Measurements from ENCODE around the gene PRMT7.

DNA sequence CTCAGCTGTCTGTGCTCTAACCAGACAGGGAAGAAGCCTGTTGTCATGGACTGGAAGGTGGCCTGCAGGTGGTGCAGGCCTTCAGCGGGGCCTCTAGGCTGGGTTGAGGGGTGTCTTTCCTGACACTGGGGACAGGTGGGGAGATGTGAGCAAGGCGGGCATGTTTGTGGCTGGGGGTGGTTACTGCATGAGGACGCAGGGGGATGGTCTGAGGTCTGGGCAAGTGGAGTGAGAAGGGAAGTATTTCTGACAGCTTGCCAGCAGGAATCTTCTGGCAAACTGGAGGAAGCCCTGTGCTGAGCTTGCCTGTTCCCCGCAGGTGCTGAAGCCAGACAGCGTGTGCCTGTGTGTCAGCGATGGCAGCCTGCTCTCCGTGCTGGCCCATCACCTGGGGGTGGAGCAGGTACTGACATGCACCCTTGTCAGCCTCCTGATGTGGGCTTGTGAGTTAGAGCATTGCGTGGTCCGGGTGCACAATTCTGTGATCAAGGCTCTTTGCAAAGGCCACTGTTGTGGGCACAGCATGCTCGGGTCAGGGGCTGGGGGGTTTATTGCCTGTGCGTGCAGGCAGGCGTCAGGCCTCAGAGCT is 36.2 kb downstream of the PRMT7 start:
- no peak for TF ChIP-seq POLR2A (IDR thresholded peaks at IDR 0.05)
- TF ChIP-seq POLR2AphosphoS5 (IDR thresholded peaks at IDR 0.05) = no peak
- TF ChIP-seq, protein P1, sequence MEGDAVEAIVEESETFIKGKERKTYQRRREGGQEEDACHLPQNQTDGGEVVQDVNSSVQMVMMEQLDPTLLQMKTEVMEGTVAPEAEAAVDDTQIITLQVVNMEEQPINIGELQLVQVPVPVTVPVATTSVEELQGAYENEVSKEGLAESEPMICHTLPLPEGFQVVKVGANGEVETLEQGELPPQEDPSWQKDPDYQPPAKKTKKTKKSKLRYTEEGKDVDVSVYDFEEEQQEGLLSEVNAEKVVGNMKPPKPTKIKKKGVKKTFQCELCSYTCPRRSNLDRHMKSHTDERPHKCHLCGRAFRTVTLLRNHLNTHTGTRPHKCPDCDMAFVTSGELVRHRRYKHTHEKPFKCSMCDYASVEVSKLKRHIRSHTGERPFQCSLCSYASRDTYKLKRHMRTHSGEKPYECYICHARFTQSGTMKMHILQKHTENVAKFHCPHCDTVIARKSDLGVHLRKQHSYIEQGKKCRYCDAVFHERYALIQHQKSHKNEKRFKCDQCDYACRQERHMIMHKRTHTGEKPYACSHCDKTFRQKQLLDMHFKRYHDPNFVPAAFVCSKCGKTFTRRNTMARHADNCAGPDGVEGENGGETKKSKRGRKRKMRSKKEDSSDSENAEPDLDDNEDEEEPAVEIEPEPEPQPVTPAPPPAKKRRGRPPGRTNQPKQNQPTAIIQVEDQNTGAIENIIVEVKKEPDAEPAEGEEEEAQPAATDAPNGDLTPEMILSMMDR (IDR thresholded peaks at IDR 0.05) = no peak
- no peak for TF ChIP-seq EP300 (IDR thresholded peaks at IDR 0.05; ENCODE audit: low read depth)
